Spleen (tissue), 7 donors: ENCODE results near the gene PLVAP.

Experiments used
- CTCF ChIP-seq, 11 experiments: fragments of 200-600 bp in 7 of 11; fragments of 450-650 bp in 4 of 11; sonication (generic) in 4 of 11; IDR thresholded peaks in 8 of 11; conservative IDR thresholded peaks in 3 of 11; 1 replicate in 7 of 11; 2 replicates in 4 of 11; pipeline versions ENCODE4 v1.4.0 to v1.8.0; 2016 to 2021; ENCODE audit warnings: antibody characterized with exemption in 11 of 11, inconsistent platforms in 4 of 11, mild to moderate bottlenecking in 1 of 11
- POLR2A ChIP-seq, 3 donors: fragments of 450-650 bp; IDR thresholded peaks; one replicate each; pipeline ENCODE4 v1.5.1; 2017; ENCODE audit warnings: antibody characterized with exemption in 3 of 3, mild to moderate bottlenecking in 1 of 3
- donor health status: DM: no; HTN: no; CAD: no; lungs with moderate emphysema.
- donor health status: DM: no; HTN: no; CAD: no.
- donor health status: DM: no; HTN: no; CAD: no.

GRCh38 chr19:17324357-17325114 lies 52.6 kb downstream of the PLVAP start:
- no peak for TF ChIP-seq CTCF (IDR thresholded peaks at IDR 0.05 in 8 of 11, conservative IDR thresholded peaks at IDR 0.05 in 3 of 11)
- no peak for TF ChIP-seq POLR2A (IDR thresholded peaks at IDR 0.05)
